Astrocyte of the hippocampus (primary cell): ENCODE measurements around the gene MPP7.
"Not testable (repeated sequence)": the region's sequence is repeated elsewhere in the genome, so short reads cannot be mapped to it uniquely, and the experiment has no call there.

Experiments used
- DNase-seq: peaks from one replicate; pipeline ENCODE4 v3.0.0; 2011; ENCODE audit warnings: low read depth, low spot score

The MPP7 gene

GRCh38 chr10:28302638-28303488 is at the start of gene MPP7:
Gene MPP7 (minus strand): TSS chr10:28303064. CDS start chr10:28238604, 64,460 bp downstream.
- peak; percentile 98 for DNase-seq

GRCh38 chr10:28349892-28350291 is 47.0 kb upstream of the MPP7 start:
- no peak for DNase-seq

GRCh38 chr10:28343987-28344895 is 41.4 kb upstream of the MPP7 start:
- DNase-seq, result no peak

GRCh38 chr10:28343252-28343651 is 40.4 kb upstream of the MPP7 start:
- DNase-seq, result no peak

GRCh38 chr10:28341679-28342078 is 38.8 kb upstream of the MPP7 start:
- not testable (repeated sequence) for DNase-seq

- no peak for DNase-seq
These were observed 29.9 kb upstream of the MPP7 start for GRCh38 chr10:28332726-28333125.

- peak; percentile 84 for DNase-seq
These were observed 29.0 kb upstream of the MPP7 start for GRCh38 chr10:28331841-28332240.

- no peak for DNase-seq
These were observed 28.2 kb upstream of the MPP7 start for GRCh38 chr10:28331066-28331465.

GRCh38 chr10:28328346-28328745 is 25.5 kb upstream of the MPP7 start:
- no peak for DNase-seq

GRCh38 chr10:28327491-28327880 is 24.6 kb upstream of the MPP7 start:
- DNase-seq, result peak; percentile 36

- peak; percentile 82 for DNase-seq
These were observed 23.9 kb upstream of the MPP7 start for GRCh38 chr10:28326516-28327490.

- DNase-seq, result no peak
These were observed 17.9 kb upstream of the MPP7 start for GRCh38 chr10:28320799-28321198.

- no peak for DNase-seq
These were observed 17.2 kb upstream of the MPP7 start for GRCh38 chr10:28320090-28320489.

GRCh38 chr10:28319061-28319460 is 16.2 kb upstream of the MPP7 start:
- DNase-seq, result not testable (repeated sequence)

- no peak for DNase-seq
These were observed 15.8 kb upstream of the MPP7 start for GRCh38 chr10:28318626-28319025.

GRCh38 chr10:28317760-28318159 is 14.9 kb upstream of the MPP7 start:
- DNase-seq, result no peak

GRCh38 chr10:28316696-28317095 is 13.8 kb upstream of the MPP7 start:
- DNase-seq, result no peak

GRCh38 chr10:28315140-28315539 is 12.3 kb upstream of the MPP7 start:
- no peak for DNase-seq

GRCh38 chr10:28314211-28314610 is 11.3 kb upstream of the MPP7 start:
- DNase-seq, result no peak

- no peak for DNase-seq
These were observed 9.7 kb upstream of the MPP7 start for GRCh38 chr10:28312572-28312971.

GRCh38 chr10:28311104-28311503 is 8.2 kb upstream of the MPP7 start:
- no peak for DNase-seq
